Fibroblast of villous mesenchyme (primary cell): Measurements from ENCODE around the gene S100A8. TPM values are rescaled to one million over a fixed set of nuclear protein-coding genes. Genes with fewer than 3 reads are reported as not detected.

Source experiments
- DNase-seq: peaks from one replicate; pipeline ENCODE4 v3.0.0-alpha.2; 2010; ENCODE audit warnings: low read depth
- H3K4me3 ChIP-seq: 2 replicates; pipeline ENCODE4 v1.5.1; 2011; ENCODE audit warnings: low read depth, mild to moderate bottlenecking, low read length
- CTCF ChIP-seq: IDR thresholded peaks from 2 replicates; pipeline ENCODE4 v1.5.1; 2012; ENCODE audit warnings: low read depth, mild to moderate bottlenecking, low read length; ENCODE audit not compliant: insufficient read depth
- total RNA-seq: library from RNA; depleted of rRNA; stranded (reverse); fragments of >200 nt; gene quantifications from 2 replicates; pipeline ENCODE4 v1.2.3, GENCODE V29; 2012

The S100A8 gene
- total RNA-seq, 1 donor, result not detected

- no peak overlapping the region for H3K4me3 ChIP-seq
- no peak for DNase-seq
- TF ChIP-seq CTCF, result no peak
Observed at GRCh38 chr1:153380711-153381110, 10.2 kb downstream of the S100A8 start.

GRCh38 chr1:153379591-153379990, 11.3 kb downstream of the S100A8 start:
- no peak overlapping the region for H3K4me3 ChIP-seq
- no peak for DNase-seq
- TF ChIP-seq CTCF, result no peak

- DNase-seq, result peak; percentile 77
- no peak for TF ChIP-seq CTCF
- no peak within 1 kb of the TSS for H3K4me3 ChIP-seq
Observed at GRCh38 chr1:153375511-153375910, 15.4 kb downstream of the S100A8 start, which contains the start of gene S100A12. TSS of gene S100A12 (minus strand) at chr1:153375621. CDS start at chr1:153374592, 1,029 bp downstream.

- DNase-seq, result no peak
- TF ChIP-seq CTCF, result no peak
- H3K4me3 ChIP-seq, result no peak overlapping the region
Observed at GRCh38 chr1:153374071-153374470, 16.8 kb downstream of the S100A8 start.

- no peak for TF ChIP-seq CTCF
- no peak overlapping the region for H3K4me3 ChIP-seq
Observed at GRCh38 chr1:153372571-153372970, 18.3 kb downstream of the S100A8 start.

GRCh38 chr1:153371231-153371630, 19.6 kb downstream of the S100A8 start:
- H3K4me3 ChIP-seq, result no peak overlapping the region
- no peak for TF ChIP-seq CTCF
- no peak for DNase-seq

More at GRCh38 chr1:153372571-153372970, 18.3 kb downstream of the S100A8 start:
- DNase-seq, result no peak

GRCh38 chr1:153370146-153370545, 20.7 kb downstream of the S100A8 start:
- H3K4me3 ChIP-seq, result no peak overlapping the region
- no peak for TF ChIP-seq CTCF
- DNase-seq, result no peak
